Measurements from ENCODE around the gene KANK3. TPM values are rescaled to one million over a fixed set of nuclear protein-coding genes. Genes with fewer than 3 reads are reported as not detected.
"Not testable (repeated sequence)": the region's sequence is repeated elsewhere in the genome, so short reads cannot be mapped to it uniquely, and the experiment has no call there.

The KANK3 gene
- total RNA-seq, 1 experiment from 2014 or later = 5.6 TPM

- no peak for DNase-seq (ENCODE audit: low read depth)
- in situ Hi-C loops (cut with HindIII; ENCODE audit: low pct_unique_long_range_greater_than_20kb, low sequenced_read_pairs) = no loop called here
These were observed 18.6 kb downstream of the KANK3 start for GRCh38 chr19:8324186-8325050.

- in situ Hi-C loops (cut with HindIII; ENCODE audit: low pct_unique_long_range_greater_than_20kb, low sequenced_read_pairs) = no loop called here
- no peak for DNase-seq (ENCODE audit: low read depth)
These were observed 19.3 kb downstream of the KANK3 start for GRCh38 chr19:8323781-8324185.

- DNase-seq (ENCODE audit: low read depth) = no peak
- in situ Hi-C loops (cut with HindIII; ENCODE audit: low pct_unique_long_range_greater_than_20kb, low sequenced_read_pairs) = no loop called here
These were observed 20.4 kb downstream of the KANK3 start for GRCh38 chr19:8322638-8322997.

GRCh38 chr19:8321986-8322637 is 20.9 kb downstream of the KANK3 start:
- in situ Hi-C loops (cut with HindIII; ENCODE audit: low pct_unique_long_range_greater_than_20kb, low sequenced_read_pairs) = no loop called here
- DNase-seq (ENCODE audit: low read depth) = no peak

GRCh38 chr19:8321067-8321985 is 21.7 kb downstream of the KANK3 start, which contains the start of the genes NDUFA7 and RPS28:
Gene NDUFA7 (minus strand): TSS chr19:8321375. CDS start chr19:8321358, 17 bp downstream.
Gene RPS28 (plus strand): TSS chr19:8321496. CDS start chr19:8321531, 35 bp downstream.
- in situ Hi-C loops (cut with HindIII; ENCODE audit: low pct_unique_long_range_greater_than_20kb, low sequenced_read_pairs) = no loop called here
- DNase-seq (ENCODE audit: low read depth) = peak; percentile 78

- in situ Hi-C loops (cut with HindIII; ENCODE audit: low pct_unique_long_range_greater_than_20kb, low sequenced_read_pairs) = no loop called here
- DNase-seq (ENCODE audit: low read depth) = no peak
These were observed 22.4 kb downstream of the KANK3 start for GRCh38 chr19:8320564-8321066.

- in situ Hi-C loops (cut with HindIII; ENCODE audit: low pct_unique_long_range_greater_than_20kb, low sequenced_read_pairs) = no loop called here
These were observed 23.1 kb downstream of the KANK3 start for GRCh38 chr19:8319807-8320520.

GRCh38 chr19:8318835-8319234 is 24.2 kb downstream of the KANK3 start:
- DNase-seq (ENCODE audit: low read depth); in situ Hi-C loops (cut with HindIII; ENCODE audit: low pct_unique_long_range_greater_than_20kb, low sequenced_read_pairs): not testable (repeated sequence)

More at GRCh38 chr19:8319807-8320520, 23.1 kb downstream of the KANK3 start:
- DNase-seq (ENCODE audit: low read depth) = no peak

GRCh38 chr19:8316351-8317125 is 26.5 kb downstream of the KANK3 start:
- no peak for DNase-seq (ENCODE audit: low read depth)
- in situ Hi-C loops (cut with HindIII; ENCODE audit: low pct_unique_long_range_greater_than_20kb, low sequenced_read_pairs) = no loop called here

GRCh38 chr19:8314981-8315640 is 28.0 kb downstream of the KANK3 start:
- in situ Hi-C loops (cut with HindIII; ENCODE audit: low pct_unique_long_range_greater_than_20kb, low sequenced_read_pairs); DNase-seq (ENCODE audit: low read depth): not testable (repeated sequence)

GRCh38 chr19:8311461-8312260 is 31.4 kb downstream of the KANK3 start:
- DNase-seq (ENCODE audit: low read depth) = no peak

GRCh38 chr19:8310342-8311055 is 32.6 kb downstream of the KANK3 start:
- in situ Hi-C loops (cut with HindIII; ENCODE audit: low pct_unique_long_range_greater_than_20kb, low sequenced_read_pairs) = no loop called here
- no peak for DNase-seq (ENCODE audit: low read depth)

More at GRCh38 chr19:8311461-8312260, 31.4 kb downstream of the KANK3 start:
- in situ Hi-C loops (cut with HindIII; ENCODE audit: low pct_unique_long_range_greater_than_20kb, low sequenced_read_pairs) = no loop called here

- DNase-seq (ENCODE audit: low read depth) = no peak
These were observed 34.2 kb downstream of the KANK3 start for GRCh38 chr19:8308891-8309291.

GRCh38 chr19:8307965-8308866 is 34.8 kb downstream of the KANK3 start, which contains the start of gene CD320:
Gene CD320 (minus strand): TSS chr19:8308358. CDS start chr19:8308290, 68 bp downstream.
- DNase-seq (ENCODE audit: low read depth) = peak; percentile 87
- in situ Hi-C loops (cut with HindIII; ENCODE audit: low pct_unique_long_range_greater_than_20kb, low sequenced_read_pairs) = no loop called here

More at GRCh38 chr19:8308891-8309291, 34.2 kb downstream of the KANK3 start:
- in situ Hi-C loops (cut with HindIII; ENCODE audit: low pct_unique_long_range_greater_than_20kb, low sequenced_read_pairs) = no loop called here

Measured in Caki2 (cell line).